K562 (cell line): ENCODE results near the gene SERPINH1. TPM values are rescaled to one million over a fixed set of nuclear protein-coding genes. Genes with fewer than 3 reads are reported as not detected.

Source experiments
- ARNT ChIP-seq, 2 experiments: fragments of 450-650 bp; IDR thresholded peaks; 2 replicates each; pipeline ENCODE4 v1.6.1; 2016; ENCODE audit warnings: mild to moderate bottlenecking in 1 of 2
- CCNT2 ChIP-seq: IDR thresholded peaks from 2 replicates; pipeline ENCODE4 v1.6.1; 2011; ENCODE audit warnings: borderline replicate concordance, low read depth, mild to moderate bottlenecking, moderate library complexity, mixed read lengths, low read length; ENCODE audit not compliant: insufficient read length; ENCODE audit errors: extremely low read depth
- CTBP1 ChIP-seq: fragments of 450-650 bp; IDR thresholded peaks from 2 replicates; pipeline ENCODE4 v1.6.1; 2016; ENCODE audit warnings: borderline replicate concordance
- CTCFL ChIP-seq: IDR thresholded peaks from 2 replicates; pipeline ENCODE4 v1.6.1; 2011; ENCODE audit warnings: borderline replicate concordance, low read depth, mild to moderate bottlenecking, moderate library complexity, low read length; ENCODE audit not compliant: insufficient read depth, poor library complexity, severe bottlenecking
- EGR1 ChIP-seq: fragments of 450-650 bp; conservative IDR thresholded peaks from 2 replicates; pipeline ENCODE4 v1.6.1; 2017; ENCODE audit warnings: mild to moderate bottlenecking
- HMBOX1 ChIP-seq: sonication (generic); IDR thresholded peaks from 2 replicates; pipeline ENCODE4 v1.6.1; 2016
- HNRNPUL1 ChIP-seq: fragments of 200-400 bp; formaldehyde crosslinking; IDR thresholded peaks from 2 replicates; pipeline ENCODE4 v1.6.1; 2017; ENCODE audit warnings: low read length
- ILF3 ChIP-seq: fragments of 450-650 bp; IDR thresholded peaks from 2 replicates; pipeline ENCODE4 v1.6.1; 2018; ENCODE audit warnings: antibody characterized with exemption, mild to moderate bottlenecking, moderate library complexity, borderline replicate concordance
- KAT7 ChIP-seq: sonication (generic); formaldehyde crosslinking; IDR thresholded peaks from 2 replicates; pipeline ENCODE4 v1.8.0; 2022; ENCODE audit warnings: missing genetic modification reagents, mild to moderate bottlenecking, borderline replicate concordance
- MXI1 ChIP-seq: IDR thresholded peaks from 2 replicates; pipeline ENCODE4 v1.6.1; 2011; ENCODE audit warnings: low read depth, mild to moderate bottlenecking, improper control_type of control experiment, low read length
- TFAM ChIP-seq: fragments of 250-450 bp; sonication (Bioruptor Pico); conservative IDR thresholded peaks from 2 replicates; pipeline ENCODE4 v1.5.0; 2021; ENCODE audit warnings: mild to moderate bottlenecking, moderate library complexity
- THRAP3 ChIP-seq: fragments of 450-650 bp; IDR thresholded peaks from 2 replicates; pipeline ENCODE4 v1.6.1; 2016; ENCODE audit warnings: mild to moderate bottlenecking, inconsistent platforms, borderline replicate concordance
- TRIM24 ChIP-seq, 2 experiments: fragments of 450-650 bp; IDR thresholded peaks; 2 replicates each; pipeline ENCODE4 v1.6.1; 2016
- ZHX1 ChIP-seq: fragments of 150-350 bp; conservative IDR thresholded peaks from 2 replicates; pipeline ENCODE4 v1.6.1; 2014; ENCODE audit warnings: low read length
- ZNF24 ChIP-seq: fragments of 450-650 bp; IDR thresholded peaks from 2 replicates; pipeline ENCODE4 v1.6.1; 2016
- ZNF57 ChIP-seq: fragments of 450-650 bp; formaldehyde crosslinking; IDR thresholded peaks from 2 replicates; pipeline ENCODE4 v1.4.0; 2020; ENCODE audit warnings: mild to moderate bottlenecking, moderate library complexity
- ZNF778 ChIP-seq: fragments of 450-650 bp; formaldehyde crosslinking; IDR thresholded peaks from 2 replicates; pipeline ENCODE4 v1.4.0; 2020; ENCODE audit warnings: mild to moderate bottlenecking, moderate library complexity
- polyA plus RNA-seq, 8 experiments: library from polyadenylated mRNA; depleted of rRNA in 4 of 8; stranded (reverse) in 5 of 8; unstranded in 3 of 8; fragments of >200 nt; fragmentation: Nextera tagmentation in 2 of 8; fragmentation: Illumina TruSeq in 1 of 8; extraction: Ambion mirVana in 2 of 8; extraction: Trizol in 1 of 8; gene quantifications; 2 replicates each; pipeline versions ENCODE4 v1.2.1 to v1.2.3, GENCODE V29; 2011 to 2014; ENCODE audit warnings: inconsistent platforms in 1 of 8, missing spikeins in 1 of 8
- total RNA-seq, 7 experiments: library from RNA; depleted of rRNA in 6 of 7; stranded (reverse); fragments of >200 nt in 6 of 7; fragmentation: Illumina TruSeq in 2 of 7; extraction: Trizol in 2 of 7; gene quantifications; 2 replicates each; pipeline versions ENCODE4 v1.2.1 to v1.2.3, GENCODE V29; 2011 to 2021; ENCODE audit warnings: low replicate concordance in 1 of 7
- TF ChIP-seq, protein P1 (sequence below): fragments of 250-450 bp; sonication (Bioruptor Pico); IDR thresholded peaks from 2 replicates; pipeline ENCODE4 v1.6.1; 2021; ENCODE audit warnings: mild to moderate bottlenecking

Gene SERPINH1
- total and polyA plus RNA-seq, 9 of the 15 experiments (the other 6 are each of a cell fraction or from before 2014, with no cell fraction given), result 2.8 to 106 (median 67.9) TPM

- peak; percentile 86; the same call in 1 of the 2 replicates for TF ChIP-seq CTBP1
- TF ChIP-seq ZNF57 (CRISPR knock-in tag), result no peak
- TF ChIP-seq ZNF24, result no peak
- no peak for TF ChIP-seq HMBOX1
- peak; percentile 51 for TF ChIP-seq CCNT2
- TF ChIP-seq TFAM (CRISPR knock-in tag), result no peak
- TF ChIP-seq MXI1, result no peak
- TF ChIP-seq, protein P1, sequence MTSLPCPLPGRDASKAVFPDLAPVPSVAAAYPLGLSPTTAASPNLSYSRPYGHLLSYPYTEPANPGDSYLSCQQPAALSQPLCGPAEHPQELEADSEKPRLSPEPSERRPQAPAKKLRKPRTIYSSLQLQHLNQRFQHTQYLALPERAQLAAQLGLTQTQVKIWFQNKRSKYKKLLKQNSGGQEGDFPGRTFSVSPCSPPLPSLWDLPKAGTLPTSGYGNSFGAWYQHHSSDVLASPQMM, result no peak
- no peak for TF ChIP-seq THRAP3
- TF ChIP-seq EGR1, result no peak
- TF ChIP-seq ILF3, result no peak
- no peak for TF ChIP-seq CTCFL
- TF ChIP-seq HNRNPUL1, result no peak
- TF ChIP-seq TRIM24 (IDR thresholded peaks at IDR 0.05), result peak in 1 of 2 experiments; percentile 8; a peak in 2 of 4 replicates
- no peak for TF ChIP-seq ZHX1
- TF ChIP-seq ARNT (IDR thresholded peaks at IDR 0.05), result no peak
- TF ChIP-seq ZNF778 (CRISPR knock-in tag), result no peak
- TF ChIP-seq KAT7 (CRISPR knock-in tag), result no peak
Measured at GRCh38 chr11:75554258-75555022, 7.6 kb upstream of the SERPINH1 start (continued).
